Mesendoderm (in vitro differentiated cells): ENCODE results near the gene EPN2.

ENCODE experiments used
- DNase-seq: peaks from one replicate; pipeline ENCODE4 v3.0.0; 2013
- H2AK5ac ChIP-seq: 2 replicates; pipeline ENCODE4 v1.6.1; 2013; ENCODE audit warnings: low read length, inconsistent platforms
- H2BK120ac ChIP-seq: 2 replicates; pipeline ENCODE4 v1.6.1; 2013; ENCODE audit warnings: low read depth, mild to moderate bottlenecking, low read length, moderate library complexity, mixed read lengths
- H2BK15ac ChIP-seq: replicated peaks from 2 replicates; pipeline ENCODE4 v1.6.1; 2013; ENCODE audit warnings: low read depth, mild to moderate bottlenecking, moderate library complexity
- H2BK5ac ChIP-seq: 2 replicates; pipeline ENCODE4 v1.6.1; 2013; ENCODE audit warnings: low read length, inconsistent platforms
- H3K18ac ChIP-seq: 2 replicates; pipeline ENCODE4 v1.6.1; 2013; ENCODE audit warnings: mild to moderate bottlenecking, low read length, mixed read lengths
- H3K23ac ChIP-seq: one replicate; pipeline ENCODE4 v1.6.1; 2013; ENCODE audit warnings: low read length
- H3K27ac ChIP-seq: 2 replicates; pipeline ENCODE4 v1.5.1; 2013; ENCODE audit warnings: low read depth, mild to moderate bottlenecking, inconsistent platforms, low read length, moderate library complexity
- H3K27me3 ChIP-seq: 2 replicates; pipeline ENCODE4 v1.6.1; 2013; ENCODE audit warnings: low read length, control low read depth, mild to moderate bottlenecking, inconsistent platforms; ENCODE audit not compliant: insufficient read depth, poor library complexity
- H3K36me3 ChIP-seq: 2 replicates; pipeline ENCODE4 v1.6.1; 2013; ENCODE audit warnings: low read length, inconsistent platforms; ENCODE audit not compliant: control insufficient read depth, insufficient read depth
- H3K4ac ChIP-seq: one replicate; pipeline ENCODE4 v1.6.1; 2013; ENCODE audit warnings: low read depth, mild to moderate bottlenecking, low read length, moderate library complexity
- H3K4me1 ChIP-seq: 2 replicates; pipeline ENCODE4 v1.6.1; 2013; ENCODE audit warnings: low read depth, low read length, inconsistent platforms; ENCODE audit not compliant: control insufficient read depth
- H3K4me2 ChIP-seq: 2 replicates; pipeline ENCODE4 v1.6.1; 2013; ENCODE audit warnings: low read length
- H3K4me3 ChIP-seq: 2 replicates; pipeline ENCODE4 v1.5.1; 2013; ENCODE audit warnings: mild to moderate bottlenecking, low read length
- H3K56ac ChIP-seq: one replicate; pipeline ENCODE4 v1.6.1; 2013; ENCODE audit warnings: low read length
- H3K79me1 ChIP-seq: 2 replicates; pipeline ENCODE4 v1.6.1; 2013; ENCODE audit warnings: low read length, inconsistent platforms
- H3K79me2 ChIP-seq: 2 replicates; pipeline ENCODE4 v1.6.1; 2013; ENCODE audit warnings: mild to moderate bottlenecking, low read length; ENCODE audit not compliant: control insufficient read depth, insufficient read depth
- H3K9ac ChIP-seq: 2 replicates; pipeline ENCODE4 v1.6.1; 2013; ENCODE audit warnings: low read length, inconsistent platforms
- H4K5ac ChIP-seq: one replicate; pipeline ENCODE4 v1.6.1; 2013; ENCODE audit warnings: low read length
- H4K8ac ChIP-seq: one replicate; pipeline ENCODE4 v1.6.1; 2013; ENCODE audit warnings: low read depth, mild to moderate bottlenecking, control low read depth, low read length, moderate library complexity
- WGBS: extraction: QIAGEN DNeasy Blood & Tissue Kit; methylation state at CpG from one replicate; pipeline ENCODE4 v1.1.7; 2013; ENCODE audit warnings: low lambda C conversion rate, missing lambda C conversion rate; ENCODE audit not compliant: insufficient coverage; ENCODE audit errors: extremely low coverage; 5-methylcytosine and 5-hydroxymethylcytosine counted together

The EPN2 gene

DNA sequence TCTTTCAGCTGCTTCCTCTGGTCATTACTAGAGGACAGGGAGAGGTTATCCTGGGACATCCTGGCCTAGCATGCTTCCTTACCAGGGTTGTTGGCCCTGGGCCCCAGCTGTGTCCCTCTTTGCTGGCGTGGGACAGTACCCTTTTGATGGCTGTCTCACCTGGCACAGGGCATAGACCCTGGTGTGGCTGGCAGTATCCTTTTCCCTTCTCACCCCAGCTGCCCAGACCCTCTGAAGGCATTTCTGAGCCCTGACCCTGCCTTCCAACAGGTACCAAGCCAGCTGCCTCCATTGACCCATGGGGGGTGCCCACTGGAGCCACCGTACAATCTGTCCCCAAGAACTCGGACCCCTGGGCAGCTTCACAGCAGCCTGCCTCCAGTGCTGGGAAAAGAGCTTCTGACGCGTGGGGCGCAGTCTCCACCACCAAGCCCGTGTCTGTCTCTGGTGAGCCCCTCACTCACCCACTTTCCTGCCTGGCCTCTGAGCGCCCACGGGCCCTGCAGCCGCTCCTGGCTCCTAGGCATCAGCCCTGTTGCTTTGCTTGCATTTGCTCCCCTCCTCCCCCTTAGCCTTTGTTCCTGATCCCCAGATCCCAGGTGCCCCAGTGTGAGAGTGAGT, 91.4 kb downstream of the EPN2 start:
- no peaks in the 10 kb centered on the region for H3K79me1 ChIP-seq
- H3K23ac ChIP-seq, result no peak overlapping the region
- no peak overlapping the region for H3K9ac ChIP-seq
- H3K18ac ChIP-seq, result no peak overlapping the region
- H3K4ac ChIP-seq, result no peak overlapping the region
- no CpG with 5 or more reads among the region's 10 CpGs for WGBS
- H3K79me2 ChIP-seq, result no peaks in the 10 kb centered on the region
- no peak overlapping the region for H3K4me3 ChIP-seq
- H3K56ac ChIP-seq, result no peak overlapping the region
- no peak for DNase-seq
- no peaks in the 10 kb centered on the region for H3K27me3 ChIP-seq
- H3K36me3 ChIP-seq, result no peaks in the 10 kb centered on the region
- no peak overlapping the region for H2BK15ac ChIP-seq
- H2BK120ac ChIP-seq, result no peak overlapping the region
- no peak overlapping the region for H4K5ac ChIP-seq
- no peak overlapping the region for H3K27ac ChIP-seq
- no peak overlapping the region for H4K8ac ChIP-seq
- H3K4me2 ChIP-seq, result no peak overlapping the region
- no peak overlapping the region for H2BK5ac ChIP-seq
- H3K4me1 ChIP-seq, result no peaks in the 10 kb centered on the region
- no peak overlapping the region for H2AK5ac ChIP-seq

GRCh38 chr17:19329136-19329535, 92.0 kb downstream of the EPN2 start:
- no peaks in the 10 kb centered on the region for H3K4me1 ChIP-seq
- H3K4ac ChIP-seq, result no peak overlapping the region
- H3K9ac ChIP-seq, result no peak overlapping the region
- no peak overlapping the region for H2BK5ac ChIP-seq
- H3K27ac ChIP-seq, result no peak overlapping the region
- H3K4me2 ChIP-seq, result no peak overlapping the region
- WGBS, result no CpG with 5 or more reads among the region's 2 CpGs
- H2BK15ac ChIP-seq, result no peak overlapping the region
- no peaks in the 10 kb centered on the region for H3K79me2 ChIP-seq
- no peak overlapping the region for H3K18ac ChIP-seq
- no peak overlapping the region for H2AK5ac ChIP-seq
- no peak overlapping the region for H3K56ac ChIP-seq
- no peak for DNase-seq
- no peak overlapping the region for H2BK120ac ChIP-seq
- no peaks in the 10 kb centered on the region for H3K27me3 ChIP-seq
- no peak overlapping the region for H4K8ac ChIP-seq
- no peak overlapping the region for H4K5ac ChIP-seq
- H3K79me1 ChIP-seq, result no peaks in the 10 kb centered on the region
- H3K36me3 ChIP-seq, result no peaks in the 10 kb centered on the region
- H3K23ac ChIP-seq, result no peak overlapping the region
- no peak overlapping the region for H3K4me3 ChIP-seq

DNA sequence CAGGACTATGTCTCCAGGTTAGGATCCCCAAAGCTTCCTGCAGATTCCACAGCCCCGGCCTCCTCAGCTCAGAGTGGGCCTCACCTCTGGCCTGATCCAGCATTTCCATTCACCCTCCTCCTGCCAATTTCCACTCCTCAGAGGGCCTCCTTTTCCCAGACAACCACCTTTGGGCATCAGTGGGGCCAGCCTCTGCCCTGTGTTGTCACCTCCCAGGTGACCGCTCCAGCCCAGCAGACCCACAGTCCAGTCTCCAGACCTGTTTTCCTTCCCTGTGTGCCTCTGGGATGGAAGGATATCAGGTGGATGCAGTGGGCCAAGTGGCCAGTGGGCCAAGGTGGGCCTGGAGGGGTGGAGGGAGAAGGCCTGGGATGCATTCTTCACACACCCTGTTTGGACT, 92.7 kb downstream of the EPN2 start:
- no peaks in the 10 kb centered on the region for H3K27me3 ChIP-seq
- H3K4ac ChIP-seq, result no peak overlapping the region
- H2BK120ac ChIP-seq, result no peak overlapping the region
- H3K56ac ChIP-seq, result no peak overlapping the region
- no peak for DNase-seq
- H3K79me2 ChIP-seq, result no peaks in the 10 kb centered on the region
- no peak overlapping the region for H3K27ac ChIP-seq
- WGBS, result no CpG with 5 or more reads among the region's 2 CpGs
- H2BK5ac ChIP-seq, result no peak overlapping the region
- no peak overlapping the region for H4K8ac ChIP-seq
- no peak overlapping the region for H2BK15ac ChIP-seq
- H3K36me3 ChIP-seq, result no peaks in the 10 kb centered on the region
- no peak overlapping the region for H3K23ac ChIP-seq
- H3K4me3 ChIP-seq, result no peak overlapping the region
- H4K5ac ChIP-seq, result no peak overlapping the region
- no peak overlapping the region for H2AK5ac ChIP-seq
- no peaks in the 10 kb centered on the region for H3K4me1 ChIP-seq
- no peak overlapping the region for H3K18ac ChIP-seq
- no peak overlapping the region for H3K9ac ChIP-seq
- H3K4me2 ChIP-seq, result no peak overlapping the region
- H3K79me1 ChIP-seq, result no peaks in the 10 kb centered on the region

DNA sequence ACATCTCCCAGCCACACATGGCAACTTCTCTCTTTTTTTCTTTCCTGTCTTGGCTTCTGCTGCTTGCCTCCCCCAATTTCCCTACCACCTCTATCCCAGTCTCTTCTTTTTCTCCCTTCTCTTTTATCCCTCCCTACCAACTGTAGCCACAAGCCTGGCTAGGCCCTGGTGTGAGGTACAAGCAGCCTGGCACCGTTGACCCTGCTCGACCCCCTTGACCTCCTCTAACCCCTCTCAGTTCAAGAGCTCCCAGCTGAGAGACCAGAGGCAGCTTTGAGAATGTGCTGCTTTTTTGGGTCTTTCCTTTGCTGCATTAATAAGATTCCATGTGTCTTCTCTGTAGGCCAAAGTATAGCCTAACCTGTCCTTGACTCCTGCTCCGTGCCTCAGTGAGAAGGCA, 93.1 kb downstream of the EPN2 start:
- Histone ChIP-seq H3K36me3 (no peaks in the 10 kb centered on the region), H2BK120ac (no peak overlapping the region), H3K4ac (no peak overlapping the region), H2BK15ac (no peak overlapping the region), H3K4me1 (no peaks in the 10 kb centered on the region), H3K27me3 (no peaks in the 10 kb centered on the region), H4K5ac (no peak overlapping the region), H2BK5ac (no peak overlapping the region), H3K4me3 (no peak overlapping the region), H3K4me2 (no peak overlapping the region), H3K56ac (no peak overlapping the region), H3K18ac (no peak overlapping the region), H3K27ac (no peak overlapping the region), H4K8ac (no peak overlapping the region), H2AK5ac (no peak overlapping the region), H3K79me2 (no peaks in the 10 kb centered on the region), H3K23ac (no peak overlapping the region), H3K79me1 (no peaks in the 10 kb centered on the region), H3K9ac (no peak overlapping the region)
- no CpG with 5 or more reads among the region's 3 CpGs for WGBS
- DNase-seq, result no peak

DNA sequence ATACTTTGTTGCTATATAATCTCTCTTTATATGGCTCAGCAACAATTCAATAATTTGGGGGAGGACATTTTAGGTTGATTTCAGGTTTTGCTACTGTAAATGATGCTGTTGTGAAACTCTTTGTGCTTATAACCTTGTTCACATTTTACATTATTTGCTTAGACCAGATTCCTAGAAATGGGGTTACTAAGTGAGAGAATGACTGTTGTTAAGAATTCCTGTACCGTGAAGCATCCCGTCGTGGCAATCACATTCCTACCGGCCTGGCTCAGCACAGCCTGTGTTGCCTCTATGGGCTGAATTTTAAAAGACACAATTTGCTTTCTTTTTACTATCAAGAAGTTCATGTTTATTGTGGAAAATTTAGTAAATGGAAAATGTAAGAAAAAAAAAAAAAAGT, 94.0 kb downstream of the EPN2 start:
- H2AK5ac ChIP-seq, result no peak overlapping the region
- no peaks in the 10 kb centered on the region for H3K27me3 ChIP-seq
- no peaks in the 10 kb centered on the region for H3K36me3 ChIP-seq
- no peak overlapping the region for H3K56ac ChIP-seq
- H3K9ac ChIP-seq, result no peak overlapping the region
- H2BK15ac ChIP-seq, result no peak overlapping the region
- H4K8ac ChIP-seq, result no peak overlapping the region
- no peak for DNase-seq
- H3K27ac ChIP-seq, result no peak overlapping the region
- H3K4me1 ChIP-seq, result no peaks in the 10 kb centered on the region
- H3K79me1 ChIP-seq, result no peaks in the 10 kb centered on the region
- H3K4me3 ChIP-seq, result no peak overlapping the region
- no peaks in the 10 kb centered on the region for H3K79me2 ChIP-seq
- no CpG with 5 or more reads among the region's 4 CpGs for WGBS
- no peak overlapping the region for H3K4ac ChIP-seq
- no peak overlapping the region for H4K5ac ChIP-seq
- H2BK120ac ChIP-seq, result no peak overlapping the region
- H3K23ac ChIP-seq, result no peak overlapping the region
- H3K4me2 ChIP-seq, result no peak overlapping the region
- H3K18ac ChIP-seq, result no peak overlapping the region
- H2BK5ac ChIP-seq, result no peak overlapping the region

- Histone ChIP-seq H3K4me3 (no peak overlapping the region), H2BK120ac (no peak overlapping the region), H3K27me3 (no peaks in the 10 kb centered on the region), H3K9ac (no peak overlapping the region), H4K5ac (no peak overlapping the region), H4K8ac (no peak overlapping the region), H3K18ac (no peak overlapping the region), H2AK5ac (no peak overlapping the region), H3K4me1 (no peaks in the 10 kb centered on the region), H3K56ac (no peak overlapping the region), H3K79me1 (no peaks in the 10 kb centered on the region), H3K27ac (no peak overlapping the region), H3K4ac (no peak overlapping the region), H3K36me3 (no peaks in the 10 kb centered on the region), H3K4me2 (no peak overlapping the region), H2BK15ac (no peak overlapping the region), H2BK5ac (no peak overlapping the region), H3K23ac (no peak overlapping the region), H3K79me2 (no peaks in the 10 kb centered on the region)
- DNase-seq, result no peak
- no CpG with 5 or more reads among the region's 13 CpGs for WGBS
Measured at GRCh38 chr17:19331543-19332245, 94.5 kb downstream of the EPN2 start.
